Mucosa of rectum (tissue), 2 donors: ENCODE measurements around the gene ERGIC1.

ENCODE experiments used
- H3K27ac ChIP-seq, 2 donors: one replicate each; pipeline ENCODE4 v1.7.0; 2013; ENCODE audit warnings: inconsistent platforms in 2 of 2, low read depth in 2 of 2, low read length in 2 of 2
- H3K27me3 ChIP-seq, 2 donors: one replicate each; pipeline ENCODE4 v1.7.0; 2013; ENCODE audit warnings: low read length in 2 of 2; ENCODE audit not compliant: control insufficient read depth in 2 of 2, insufficient read depth in 2 of 2
- H3K36me3 ChIP-seq, 2 donors: one replicate each; pipeline ENCODE4 v1.7.0; 2013; ENCODE audit warnings: low read length in 2 of 2; ENCODE audit not compliant: control insufficient read depth in 2 of 2, insufficient read depth in 2 of 2
- H3K4me1 ChIP-seq, 2 donors: one replicate each; pipeline ENCODE4 v1.7.0; 2013; ENCODE audit warnings: low read length in 2 of 2, mild to moderate bottlenecking in 1 of 2; ENCODE audit not compliant: control insufficient read depth in 2 of 2, insufficient read depth in 2 of 2
- H3K4me3 ChIP-seq, 2 donors: one replicate each; pipeline ENCODE4 v1.7.0; 2013; ENCODE audit warnings: low read length in 2 of 2
- H3K9ac ChIP-seq, 2 donors: one replicate each; pipeline ENCODE4 v1.7.0; 2013; ENCODE audit warnings: low read length in 2 of 2, low read depth in 1 of 2, mild to moderate bottlenecking in 1 of 2
- H3K9me3 ChIP-seq, 2 donors: one replicate each; pipeline ENCODE4 v1.7.0; 2013; ENCODE audit warnings: low read length in 2 of 2; ENCODE audit not compliant: control insufficient read depth in 2 of 2
- donor health status: healthy.
- donor health status: Normal muscosa, but diverticular disease.

ERGIC1 gene

GRCh38 chr5:172950176-172950965 is 116.3 kb downstream of the ERGIC1 start:
- H3K36me3 ChIP-seq, result peaks cover 29 to 45% of the 10 kb centered on the region in 2 donors
- no peaks in the 10 kb centered on the region for H3K9me3 ChIP-seq
- no peaks in the 10 kb centered on the region for H3K27me3 ChIP-seq
- H3K4me1 ChIP-seq, result no peaks in the 10 kb centered on the region
- H3K4me3 ChIP-seq, result no peak overlapping the region
- H3K9ac ChIP-seq, result no peak overlapping the region
- H3K27ac ChIP-seq, result no peak overlapping the region

GRCh38 chr5:172951371-172952033 is 117.5 kb downstream of the ERGIC1 start:
- Histone ChIP-seq H3K27ac (no peak overlapping the region), H3K36me3 (peaks cover 21 to 35% of the 10 kb centered on the region in 2 donors), H3K9me3 (no peaks in the 10 kb centered on the region), H3K4me3 (no peak overlapping the region), H3K27me3 (no peaks in the 10 kb centered on the region), H3K9ac (no peak overlapping the region), H3K4me1 (no peaks in the 10 kb centered on the region)

GRCh38 chr5:172952034-172952511 is 118.0 kb downstream of the ERGIC1 start:
- Histone ChIP-seq H3K4me3 (no peak overlapping the region), H3K9me3 (no peaks in the 10 kb centered on the region), H3K9ac (no peak overlapping the region), H3K27me3 (no peaks in the 10 kb centered on the region), H3K4me1 (no peaks in the 10 kb centered on the region), H3K27ac (no peak overlapping the region), H3K36me3 (peaks cover 20 to 33% of the 10 kb centered on the region in 2 donors)

GRCh38 chr5:172953776-172954675 is 120.0 kb downstream of the ERGIC1 start:
- Histone ChIP-seq H3K27ac (no peak overlapping the region), H3K4me1 (no peaks in the 10 kb centered on the region), H3K9ac (no peak overlapping the region)

GRCh38 chr5:172954751-172955159 is 120.7 kb downstream of the ERGIC1 start:
- H3K4me1 ChIP-seq, result peaks cover under 1 to 3% of the 10 kb centered on the region in 2 donors
- H3K36me3 ChIP-seq, result peaks cover 12 to 20% of the 10 kb centered on the region in 2 donors
- H3K27ac ChIP-seq, result no peak overlapping the region
- H3K4me3 ChIP-seq, result no peak overlapping the region
- no peak overlapping the region for H3K9ac ChIP-seq
- no peaks in the 10 kb centered on the region for H3K9me3 ChIP-seq
- no peaks in the 10 kb centered on the region for H3K27me3 ChIP-seq

More at GRCh38 chr5:172953776-172954675, 120.0 kb downstream of the ERGIC1 start:
- Histone ChIP-seq H3K9me3 (no peaks in the 10 kb centered on the region), H3K27me3 (no peaks in the 10 kb centered on the region), H3K36me3 (peaks cover 16 to 25% of the 10 kb centered on the region in 2 donors), H3K4me3 (no peak overlapping the region)

GRCh38 chr5:172956228-172956627 is 122.2 kb downstream of the ERGIC1 start:
- H3K4me3 ChIP-seq, result no peak overlapping the region
- peaks cover 6 to 11% of the 10 kb centered on the region in 2 donors for H3K36me3 ChIP-seq
- H3K9ac ChIP-seq, result no peak overlapping the region
- H3K4me1 ChIP-seq, result peaks cover 6 to 8% of the 10 kb centered on the region in 2 donors
- H3K27me3 ChIP-seq, result no peaks in the 10 kb centered on the region
- no peaks in the 10 kb centered on the region for H3K9me3 ChIP-seq
- no peak overlapping the region for H3K27ac ChIP-seq

GRCh38 chr5:172956936-172957335 is 122.9 kb downstream of the ERGIC1 start:
- no peak overlapping the region for H3K4me3 ChIP-seq
- peaks cover 0 to 4% of the 10 kb centered on the region in 2 donors for H3K36me3 ChIP-seq
- H3K27me3 ChIP-seq, result no peaks in the 10 kb centered on the region
- no peak overlapping the region for H3K27ac ChIP-seq
- H3K9me3 ChIP-seq, result no peaks in the 10 kb centered on the region
- H3K9ac ChIP-seq, result no peak overlapping the region
- peaks cover 6 to 8% of the 10 kb centered on the region in 2 donors for H3K4me1 ChIP-seq

- H3K27ac ChIP-seq, result no peak overlapping the region
- no peak overlapping the region for H3K4me3 ChIP-seq
Observed at GRCh38 chr5:172957458-172957857, 123.4 kb downstream of the ERGIC1 start.

GRCh38 chr5:172958331-172959046 is 124.4 kb downstream of the ERGIC1 start:
- Histone ChIP-seq H3K27ac (peak overlapping the region; percentile 69 to 76), H3K4me3 (peak overlapping the region; percentile 77 to 98), H3K4me1 (peaks cover 6 to 8% of the 10 kb centered on the region in 2 donors), H3K27me3 (no peaks in the 10 kb centered on the region), H3K36me3 (peaks cover 0 to 2% of the 10 kb centered on the region in 2 donors), H3K9me3 (no peaks in the 10 kb centered on the region), H3K9ac (peak overlapping the region; percentile 6 to 83)

More at GRCh38 chr5:172957458-172957857, 123.4 kb downstream of the ERGIC1 start:
- Histone ChIP-seq H3K9ac (no peak overlapping the region), H3K27me3 (no peaks in the 10 kb centered on the region), H3K36me3 (peaks cover 0 to 2% of the 10 kb centered on the region in 2 donors), H3K9me3 (no peaks in the 10 kb centered on the region), H3K4me1 (peaks cover 6 to 8% of the 10 kb centered on the region in 2 donors)
